Colonic mucosa (tissue), 4 donors: ENCODE measurements around the gene SCRN1. TPM values are rescaled to one million over a fixed set of nuclear protein-coding genes. Genes with fewer than 3 reads are reported as not detected.

Source experiments
- DNase-seq: peaks from one replicate; pipeline ENCODE4 v3.0.0-alpha.2; 2020
- H3K27ac ChIP-seq: fragments of 200-600 bp; one replicate; pipeline ENCODE4 v1.8.0; 2021
- H3K27me3 ChIP-seq: fragments of 200-600 bp; one replicate; pipeline ENCODE4 v1.8.0; 2021
- H3K36me3 ChIP-seq: fragments of 200-600 bp; one replicate; pipeline ENCODE4 v1.8.0; 2021
- H3K4me1 ChIP-seq: fragments of 200-600 bp; one replicate; pipeline ENCODE4 v1.8.0; 2021; ENCODE audit warnings: mild to moderate bottlenecking
- H3K4me3 ChIP-seq: fragments of 200-600 bp; one replicate; pipeline ENCODE4 v1.8.0; 2021
- H3K9ac ChIP-seq, 2 donors: one replicate each; pipeline ENCODE4 v1.7.0; 2013; ENCODE audit warnings: control low read depth in 2 of 2, low read depth in 2 of 2, low read length in 2 of 2
- H3K9me3 ChIP-seq: fragments of 200-600 bp; one replicate; pipeline ENCODE4 v1.8.0; 2021
- CTCF ChIP-seq: fragments of 200-600 bp; IDR thresholded peaks from one replicate; pipeline ENCODE4 v1.8.0; 2022; ENCODE audit warnings: antibody characterized with exemption, mild to moderate bottlenecking
- intact Hi-C: fragments of 100-400 bp; cut with DNase I; formaldehyde crosslinking; loops from one replicate; pipeline ENCODE4 v1.14.1; 2022
- total RNA-seq, 2 donors: library from RNA; stranded (reverse); fragmentation: NEBNext Ultra II Directional in 1 of 2; extraction: Animal tissue kit (Norgen Biotek cat#: 25700) in 1 of 2; gene quantifications; one replicate each; pipeline ENCODE4 v1.2.1, GENCODE V29; 2021
- donor health status: healthy.
- donor health status: DM: no; HTN: no; CAD: no.
- donor health status: DM: no; HTN: no; CAD: no.

The SCRN1 gene
- total RNA-seq, 2 donors from 2014 or later = 13.2 to 17.1 TPM

- Histone ChIP-seq H3K36me3 (no peaks in the 10 kb centered on the region), H3K27me3 (no peaks in the 10 kb centered on the region), H3K9me3 (no peaks in the 10 kb centered on the region), H3K4me3 (no peak overlapping the region), H3K9ac (no peak overlapping the region), H3K4me1 (no peaks in the 10 kb centered on the region), H3K27ac (no peak overlapping the region)
- no peak for TF ChIP-seq CTCF
- DNase-seq = no peak
- intact Hi-C loops = no loop called here
Measured at GRCh38 chr7:29926741-29927140, 62.9 kb downstream of the SCRN1 start.

GRCh38 chr7:29926216-29926615, 63.4 kb downstream of the SCRN1 start:
- Histone ChIP-seq H3K9ac (no peak overlapping the region), H3K4me1 (no peaks in the 10 kb centered on the region), H3K27me3 (no peaks in the 10 kb centered on the region), H3K4me3 (no peak overlapping the region), H3K36me3 (no peaks in the 10 kb centered on the region), H3K27ac (no peak overlapping the region), H3K9me3 (no peaks in the 10 kb centered on the region)
- no peak for DNase-seq
- intact Hi-C loops = no loop called here
- no peak for TF ChIP-seq CTCF

DNA sequence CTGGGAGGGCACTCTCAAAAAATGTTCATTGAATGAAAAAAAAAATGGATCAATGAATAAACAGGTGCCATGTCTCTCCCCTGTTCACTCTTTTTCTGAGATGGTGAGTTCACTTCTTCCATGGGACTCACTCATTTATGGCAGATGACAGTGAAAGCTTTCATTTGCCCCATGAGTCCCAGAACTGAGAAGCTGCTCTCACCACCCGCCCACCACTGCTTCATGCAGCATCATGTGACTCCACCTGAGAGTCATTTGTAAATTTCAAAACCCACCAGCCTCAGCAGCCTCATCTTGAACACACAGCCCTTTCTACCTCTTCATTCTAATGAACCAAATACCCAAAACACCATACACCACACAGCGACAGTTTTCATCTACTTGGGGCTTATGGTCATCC, 64.9 kb downstream of the SCRN1 start:
- Histone ChIP-seq H3K4me3 (no peak overlapping the region), H3K9me3 (no peaks in the 10 kb centered on the region), H3K27ac (no peak overlapping the region), H3K36me3 (no peaks in the 10 kb centered on the region), H3K27me3 (no peaks in the 10 kb centered on the region), H3K4me1 (no peaks in the 10 kb centered on the region), H3K9ac (no peak overlapping the region)
- intact Hi-C loops = loop anchor here (5.0 kb wide), 1 partner anchor 172 kb away; no protein-coding TSS in a partner anchor
- no peak for TF ChIP-seq CTCF
- DNase-seq = no peak

- no peak for DNase-seq
- no peaks in the 10 kb centered on the region for H3K36me3 ChIP-seq
- no peaks in the 10 kb centered on the region for H3K4me1 ChIP-seq
- H3K27ac ChIP-seq = no peak overlapping the region
- H3K27me3 ChIP-seq = no peaks in the 10 kb centered on the region
- H3K9ac ChIP-seq = no peak overlapping the region
- TF ChIP-seq CTCF = no peak
- no peak overlapping the region for H3K4me3 ChIP-seq
- intact Hi-C loops = loop anchor here (5.0 kb wide), 1 partner anchor 172 kb away; no protein-coding TSS in a partner anchor
- H3K9me3 ChIP-seq = no peaks in the 10 kb centered on the region
Measured at GRCh38 chr7:29924006-29924405, 65.6 kb downstream of the SCRN1 start.

- H3K36me3 ChIP-seq = no peaks in the 10 kb centered on the region
- DNase-seq = no peak
- H3K9me3 ChIP-seq = no peaks in the 10 kb centered on the region
- intact Hi-C loops = loop anchor here (5.0 kb wide), 1 partner anchor 171 kb away; no protein-coding TSS in a partner anchor
- TF ChIP-seq CTCF = no peak
- H3K27ac ChIP-seq = no peak overlapping the region
- no peaks in the 10 kb centered on the region for H3K4me1 ChIP-seq
- no peak overlapping the region for H3K9ac ChIP-seq
- no peak overlapping the region for H3K4me3 ChIP-seq
- no peaks in the 10 kb centered on the region for H3K27me3 ChIP-seq
Measured at GRCh38 chr7:29922921-29923700, 66.5 kb downstream of the SCRN1 start.
